ENCODE data around the gene EXOC6B.
"Not testable (repeated sequence)": the region's sequence is repeated elsewhere in the genome, so short reads cannot be mapped to it uniquely, and the experiment has no call there.

DNA sequence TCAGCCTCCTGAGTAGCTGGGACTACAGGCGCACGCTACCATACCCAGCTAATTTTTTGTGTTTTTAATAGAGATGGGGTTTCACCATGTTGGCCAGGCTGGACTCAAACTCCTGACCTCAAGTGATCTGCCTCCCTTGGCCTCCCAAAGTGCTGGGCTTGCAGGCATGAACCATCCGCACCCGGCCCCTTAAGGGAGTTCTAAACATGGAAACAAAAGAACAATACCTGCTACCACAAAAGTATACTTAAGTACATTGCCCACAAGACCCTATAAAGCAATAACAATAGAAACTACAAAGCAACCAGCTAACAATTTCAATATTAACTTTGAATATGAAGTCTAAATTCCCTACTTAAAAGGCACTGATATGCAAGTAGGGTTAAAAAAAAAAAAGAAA is 242.0 kb downstream of the EXOC6B start:
- TF ChIP-seq, protein P1, sequence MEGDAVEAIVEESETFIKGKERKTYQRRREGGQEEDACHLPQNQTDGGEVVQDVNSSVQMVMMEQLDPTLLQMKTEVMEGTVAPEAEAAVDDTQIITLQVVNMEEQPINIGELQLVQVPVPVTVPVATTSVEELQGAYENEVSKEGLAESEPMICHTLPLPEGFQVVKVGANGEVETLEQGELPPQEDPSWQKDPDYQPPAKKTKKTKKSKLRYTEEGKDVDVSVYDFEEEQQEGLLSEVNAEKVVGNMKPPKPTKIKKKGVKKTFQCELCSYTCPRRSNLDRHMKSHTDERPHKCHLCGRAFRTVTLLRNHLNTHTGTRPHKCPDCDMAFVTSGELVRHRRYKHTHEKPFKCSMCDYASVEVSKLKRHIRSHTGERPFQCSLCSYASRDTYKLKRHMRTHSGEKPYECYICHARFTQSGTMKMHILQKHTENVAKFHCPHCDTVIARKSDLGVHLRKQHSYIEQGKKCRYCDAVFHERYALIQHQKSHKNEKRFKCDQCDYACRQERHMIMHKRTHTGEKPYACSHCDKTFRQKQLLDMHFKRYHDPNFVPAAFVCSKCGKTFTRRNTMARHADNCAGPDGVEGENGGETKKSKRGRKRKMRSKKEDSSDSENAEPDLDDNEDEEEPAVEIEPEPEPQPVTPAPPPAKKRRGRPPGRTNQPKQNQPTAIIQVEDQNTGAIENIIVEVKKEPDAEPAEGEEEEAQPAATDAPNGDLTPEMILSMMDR (IDR thresholded peaks at IDR 0.05) = not testable (repeated sequence)
- not testable (repeated sequence) for TF ChIP-seq POLR2A (IDR thresholded peaks at IDR 0.05); EP300 (IDR thresholded peaks at IDR 0.05; ENCODE audit: low read depth); POLR2AphosphoS5 (IDR thresholded peaks at IDR 0.05)
